ENCODE measurements around the gene MRAS. TPM values are rescaled to one million over a fixed set of nuclear protein-coding genes. Genes with fewer than 3 reads are reported as not detected.

MRAS gene
- total RNA-seq, 1 donor from 2014 or later: 55.4 TPM

GRCh38 chr3:138443091-138443490 is 94.7 kb downstream of the MRAS start:
- no peaks in the 10 kb centered on the region for H3K27me3 Mint-ChIP-seq (ENCODE audit: low read depth, unreplicated experiment)
- H3K27ac Mint-ChIP-seq (ENCODE audit: unreplicated experiment): peak overlapping the region; percentile 44
- Histone ChIP-seq H3K4me1 (ENCODE audit: insufficient read depth, low read length) (peaks cover 13% of the 10 kb centered on the region), H4K20me1 (ENCODE audit: insufficient read depth, low read length) (no peaks in the 10 kb centered on the region), H3K9me3 (ENCODE audit: insufficient read depth, low read depth, low read length) (no peaks in the 10 kb centered on the region), H2AFZ (ENCODE audit: low read depth, low read length) (no peak overlapping the region), H3K4me3 (ENCODE audit: insufficient read depth, low read depth, low read length) (no peak overlapping the region), H3K27ac (ENCODE audit: low read depth, low read length) (no peak overlapping the region), H3K79me2 (ENCODE audit: insufficient read depth, low read length) (no peaks in the 10 kb centered on the region), H3K4me2 (ENCODE audit: low read length) (no peak overlapping the region), H3K36me3 (ENCODE audit: insufficient read depth, low read length) (no peaks in the 10 kb centered on the region), H3K9ac (ENCODE audit: low read length) (no peak overlapping the region), H3K27me3 (ENCODE audit: insufficient read depth, low read length) (peaks cover 3% of the 10 kb centered on the region)
- H3K4me3 Mint-ChIP-seq (ENCODE audit: unreplicated experiment): peak overlapping the region; percentile 23
- H3K9me3 Mint-ChIP-seq (ENCODE audit: unreplicated experiment): no peaks in the 10 kb centered on the region
- TF ChIP-seq EZH2 (IDR thresholded peaks at IDR 0.05; ENCODE audit: insufficient read depth, low read length) (no peak), CTCF (IDR thresholded peaks at IDR 0.05; ENCODE audit: insufficient read depth, low read depth, low read length) (no peak)
- no peak for FAIRE-seq
- H3K4me1 Mint-ChIP-seq (ENCODE audit: low read depth, unreplicated experiment): peaks cover 61% of the 10 kb centered on the region
- peaks cover 3% of the 10 kb centered on the region for H3K36me3 Mint-ChIP-seq (ENCODE audit: low read depth, unreplicated experiment)
- DNase-seq (ENCODE audit: low read depth): no peak

- H3K4me3 ChIP-seq (ENCODE audit: insufficient read depth, low read depth, low read length): no peak overlapping the region
- Mint-ChIP-seq H3K4me3 (ENCODE audit: unreplicated experiment) (peak overlapping the region; percentile 23), H3K27me3 (ENCODE audit: low read depth, unreplicated experiment) (no peaks in the 10 kb centered on the region), H3K36me3 (ENCODE audit: low read depth, unreplicated experiment) (peaks cover 3% of the 10 kb centered on the region), H3K9me3 (ENCODE audit: unreplicated experiment) (no peaks in the 10 kb centered on the region), H3K4me1 (ENCODE audit: low read depth, unreplicated experiment) (peaks cover 63% of the 10 kb centered on the region), H3K27ac (ENCODE audit: unreplicated experiment) (peak overlapping the region; percentile 44)
- H3K9ac ChIP-seq (ENCODE audit: low read length): no peak overlapping the region
- no peaks in the 10 kb centered on the region for H4K20me1 ChIP-seq (ENCODE audit: insufficient read depth, low read length)
- H2AFZ ChIP-seq (ENCODE audit: low read depth, low read length): no peak overlapping the region
- H3K36me3 ChIP-seq (ENCODE audit: insufficient read depth, low read length): no peaks in the 10 kb centered on the region
- peaks cover 13% of the 10 kb centered on the region for H3K4me1 ChIP-seq (ENCODE audit: insufficient read depth, low read length)
- H3K79me2 ChIP-seq (ENCODE audit: insufficient read depth, low read length): no peaks in the 10 kb centered on the region
- peaks cover 3% of the 10 kb centered on the region for H3K27me3 ChIP-seq (ENCODE audit: insufficient read depth, low read length)
- no peak overlapping the region for H3K27ac ChIP-seq (ENCODE audit: low read depth, low read length)
- no peaks in the 10 kb centered on the region for H3K9me3 ChIP-seq (ENCODE audit: insufficient read depth, low read depth, low read length)
- DNase-seq (ENCODE audit: low read depth): no peak
- TF ChIP-seq EZH2 (IDR thresholded peaks at IDR 0.05; ENCODE audit: insufficient read depth, low read length): no peak
- no peak for TF ChIP-seq CTCF (IDR thresholded peaks at IDR 0.05; ENCODE audit: insufficient read depth, low read depth, low read length)
- H3K4me2 ChIP-seq (ENCODE audit: low read length): no peak overlapping the region
- FAIRE-seq: no peak
Observed at GRCh38 chr3:138443521-138444503, 95.4 kb downstream of the MRAS start.

- H3K9me3 ChIP-seq (ENCODE audit: insufficient read depth, low read depth, low read length): no peaks in the 10 kb centered on the region
- H3K4me2 ChIP-seq (ENCODE audit: low read length): no peak overlapping the region
- H3K79me2 ChIP-seq (ENCODE audit: insufficient read depth, low read length): no peaks in the 10 kb centered on the region
- no peaks in the 10 kb centered on the region for H4K20me1 ChIP-seq (ENCODE audit: insufficient read depth, low read length)
- Mint-ChIP-seq H3K4me3 (ENCODE audit: unreplicated experiment) (no peak overlapping the region), H3K36me3 (ENCODE audit: low read depth, unreplicated experiment) (no peaks in the 10 kb centered on the region), H3K4me1 (ENCODE audit: low read depth, unreplicated experiment) (peaks cover 49% of the 10 kb centered on the region), H3K9me3 (ENCODE audit: unreplicated experiment) (no peaks in the 10 kb centered on the region), H3K27ac (ENCODE audit: unreplicated experiment) (no peak overlapping the region), H3K27me3 (ENCODE audit: low read depth, unreplicated experiment) (no peaks in the 10 kb centered on the region)
- H2AFZ ChIP-seq (ENCODE audit: low read depth, low read length): no peak overlapping the region
- FAIRE-seq (no peak), DNase-seq (ENCODE audit: low read depth) (no peak)
- no peak overlapping the region for H3K4me3 ChIP-seq (ENCODE audit: insufficient read depth, low read depth, low read length)
- no peak for TF ChIP-seq EZH2 (IDR thresholded peaks at IDR 0.05; ENCODE audit: insufficient read depth, low read length)
- TF ChIP-seq CTCF (IDR thresholded peaks at IDR 0.05; ENCODE audit: insufficient read depth, low read depth, low read length): no peak
- H3K27me3 ChIP-seq (ENCODE audit: insufficient read depth, low read length): no peaks in the 10 kb centered on the region
- H3K4me1 ChIP-seq (ENCODE audit: insufficient read depth, low read length): peaks cover 13% of the 10 kb centered on the region
- no peak overlapping the region for H3K9ac ChIP-seq (ENCODE audit: low read length)
- H3K36me3 ChIP-seq (ENCODE audit: insufficient read depth, low read length): no peaks in the 10 kb centered on the region
- no peak overlapping the region for H3K27ac ChIP-seq (ENCODE audit: low read depth, low read length)
Observed at GRCh38 chr3:138445236-138445635, 96.9 kb downstream of the MRAS start.
